HG03103 (cell line): ENCODE data around the gene FARSA.
"Not testable (repeated sequence)": the region's sequence is repeated elsewhere in the genome, so short reads cannot be mapped to it uniquely, and the experiment has no call there.

Experiments used
- ATAC-seq: cut with Tn5 transposase; IDR thresholded peaks from one replicate; pipeline ENCODE4 v1.9.1; 2021; ENCODE audit warnings: low read depth; ENCODE audit not compliant: unreplicated experiment

The FARSA gene

DNA sequence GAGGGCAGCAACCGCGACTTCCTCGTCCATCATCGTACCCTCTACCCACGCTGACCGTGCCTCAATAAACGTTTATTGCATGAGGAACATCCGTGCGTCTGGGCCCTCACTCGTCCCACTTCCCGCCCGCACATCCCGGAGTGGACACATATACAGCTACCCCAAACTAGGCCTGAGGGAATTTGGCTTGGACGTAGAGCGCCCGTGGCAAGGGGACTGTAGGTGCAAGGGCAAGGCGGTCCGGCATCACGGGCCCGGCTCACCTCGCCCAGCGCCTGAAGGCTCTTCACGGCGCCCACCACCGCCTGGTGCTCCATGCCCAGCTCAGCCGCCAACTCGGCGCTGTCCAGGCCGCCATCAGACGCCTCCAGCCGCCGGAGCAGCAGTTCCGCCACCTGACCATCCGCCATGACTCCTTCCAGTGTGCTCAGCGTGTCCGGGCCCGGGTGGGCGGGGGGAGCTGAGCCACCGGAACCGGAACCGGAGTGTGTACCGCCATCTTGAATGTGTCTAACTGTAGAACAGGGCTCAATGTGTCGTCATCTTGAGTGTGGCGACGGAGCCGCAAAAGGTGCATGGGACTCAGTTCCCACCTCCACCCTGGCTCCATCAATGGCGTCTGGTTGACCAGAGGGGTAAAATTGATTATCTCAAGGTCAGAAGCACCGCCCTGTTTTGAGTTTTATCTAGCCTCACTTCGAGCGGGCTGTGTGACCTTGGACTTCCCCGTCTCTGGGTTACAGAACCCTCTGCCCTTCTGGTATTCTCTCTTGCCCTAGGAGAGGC lies at the start of gene FARSA:
Gene FARSA (minus strand): TSS at position 425 of the 786 bp plus-strand sequence. CDS start 15 bp downstream, at position 410.
- peak; percentile 42 for ATAC-seq

DNA sequence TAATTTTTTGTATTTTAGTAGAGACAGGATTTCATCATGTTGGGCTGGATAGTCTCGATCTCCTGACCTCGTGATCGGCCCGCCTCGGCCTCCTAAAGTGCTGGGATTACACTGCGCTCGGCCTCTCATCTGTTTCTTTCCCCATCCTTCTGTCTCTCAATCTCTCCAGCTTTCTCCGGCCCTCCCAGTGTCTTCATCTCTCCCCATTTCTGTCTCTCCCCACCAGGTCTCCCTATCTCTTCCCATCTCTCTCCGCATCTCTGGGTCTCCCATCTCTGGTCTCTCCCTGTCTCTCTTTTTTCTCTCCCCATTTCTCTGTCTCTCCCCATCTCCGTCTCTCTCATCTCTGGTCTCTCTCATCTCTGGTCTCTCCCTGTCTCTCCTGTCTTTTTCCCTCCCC lies 49.6 kb upstream of the FARSA start:
- ATAC-seq = no peak

DNA sequence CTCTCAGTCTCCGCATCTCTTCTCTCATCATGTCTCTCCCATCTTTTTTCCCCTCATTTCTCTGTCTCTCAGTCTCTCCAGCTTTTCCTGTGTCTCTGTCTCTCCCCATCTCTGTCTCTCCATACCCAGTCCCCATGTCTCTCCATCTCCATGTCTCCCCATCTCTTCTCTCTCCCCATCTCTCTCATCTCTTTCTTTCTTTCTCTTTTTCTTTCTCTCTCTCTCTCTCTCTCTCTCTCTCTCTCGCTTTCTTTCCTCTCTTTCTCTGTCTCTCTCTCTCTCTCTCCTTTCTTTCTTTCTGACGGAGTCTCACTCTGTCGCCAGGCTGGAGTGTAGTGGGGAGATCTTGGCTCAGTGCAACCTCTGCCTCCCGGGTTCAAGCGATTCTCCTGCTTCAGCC lies 49.1 kb upstream of the FARSA start:
- ATAC-seq = no peak

DNA sequence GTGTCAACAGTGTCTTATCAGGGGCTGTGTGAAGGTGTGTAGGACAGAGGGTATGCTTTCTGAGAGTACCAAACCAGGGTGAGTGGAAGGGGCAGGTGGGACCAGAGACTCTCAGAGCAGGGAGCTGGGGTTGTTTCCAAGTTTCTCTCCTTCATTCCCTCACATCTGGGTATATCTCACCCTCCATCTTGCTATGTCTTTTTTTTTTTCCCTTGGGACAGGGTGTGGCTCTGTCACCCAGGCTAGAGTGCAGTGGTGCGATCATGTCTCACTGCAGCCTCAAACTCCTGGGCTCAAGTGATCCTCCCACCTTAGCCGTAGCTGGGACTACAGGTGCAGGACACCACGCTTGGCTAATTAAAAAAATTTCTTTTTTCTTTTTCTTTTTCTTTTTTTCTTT lies 46.5 kb upstream of the FARSA start:
- no peak for ATAC-seq

DNA sequence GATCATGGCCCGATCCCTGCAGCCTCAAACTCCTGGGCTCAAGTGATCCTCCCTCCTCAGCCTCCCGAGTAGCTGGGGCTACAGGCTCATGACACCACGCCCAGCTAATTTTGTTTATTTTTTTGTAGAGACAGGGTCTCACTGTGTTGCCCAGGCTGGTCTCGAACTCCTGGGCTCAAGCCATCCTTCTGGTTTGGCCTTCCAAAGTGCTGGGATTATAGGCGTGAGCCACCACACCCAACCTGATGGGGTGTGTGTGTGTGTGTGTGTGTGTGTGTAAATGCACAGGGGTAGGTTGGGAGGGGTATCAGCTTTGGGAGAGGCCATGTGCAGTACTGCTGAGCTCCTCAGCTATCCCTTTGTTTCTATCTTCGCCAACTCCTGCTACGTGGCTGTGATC lies 42.6 kb upstream of the FARSA start:
- not testable (repeated sequence) for ATAC-seq

DNA sequence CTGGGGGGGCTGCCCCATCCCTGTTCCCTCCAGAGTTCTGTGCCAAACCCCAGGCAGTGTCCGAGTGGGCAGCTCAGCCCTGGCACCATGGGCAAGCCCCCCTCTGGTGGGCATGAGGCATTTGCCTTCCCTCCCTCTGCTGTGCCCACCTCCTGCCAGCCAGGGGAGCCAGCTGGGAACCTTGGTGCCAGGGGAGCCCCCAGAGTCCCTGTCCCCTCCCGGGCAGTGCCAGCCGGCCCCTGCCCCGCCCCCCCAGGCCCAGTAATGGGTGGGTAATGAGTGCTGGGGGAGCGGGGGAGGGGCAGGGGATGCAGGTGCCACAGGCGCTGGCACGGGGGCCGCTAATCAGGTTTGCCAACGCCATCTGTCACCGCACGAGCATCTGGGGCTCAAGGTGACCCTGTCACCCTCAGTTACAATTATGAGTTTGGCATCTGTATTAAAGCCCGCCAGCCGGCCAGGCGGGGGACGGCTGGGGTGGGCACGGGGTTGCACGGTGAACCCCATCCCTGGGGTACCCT lies 41.8 kb upstream of the FARSA start:
- ATAC-seq = no peak

DNA sequence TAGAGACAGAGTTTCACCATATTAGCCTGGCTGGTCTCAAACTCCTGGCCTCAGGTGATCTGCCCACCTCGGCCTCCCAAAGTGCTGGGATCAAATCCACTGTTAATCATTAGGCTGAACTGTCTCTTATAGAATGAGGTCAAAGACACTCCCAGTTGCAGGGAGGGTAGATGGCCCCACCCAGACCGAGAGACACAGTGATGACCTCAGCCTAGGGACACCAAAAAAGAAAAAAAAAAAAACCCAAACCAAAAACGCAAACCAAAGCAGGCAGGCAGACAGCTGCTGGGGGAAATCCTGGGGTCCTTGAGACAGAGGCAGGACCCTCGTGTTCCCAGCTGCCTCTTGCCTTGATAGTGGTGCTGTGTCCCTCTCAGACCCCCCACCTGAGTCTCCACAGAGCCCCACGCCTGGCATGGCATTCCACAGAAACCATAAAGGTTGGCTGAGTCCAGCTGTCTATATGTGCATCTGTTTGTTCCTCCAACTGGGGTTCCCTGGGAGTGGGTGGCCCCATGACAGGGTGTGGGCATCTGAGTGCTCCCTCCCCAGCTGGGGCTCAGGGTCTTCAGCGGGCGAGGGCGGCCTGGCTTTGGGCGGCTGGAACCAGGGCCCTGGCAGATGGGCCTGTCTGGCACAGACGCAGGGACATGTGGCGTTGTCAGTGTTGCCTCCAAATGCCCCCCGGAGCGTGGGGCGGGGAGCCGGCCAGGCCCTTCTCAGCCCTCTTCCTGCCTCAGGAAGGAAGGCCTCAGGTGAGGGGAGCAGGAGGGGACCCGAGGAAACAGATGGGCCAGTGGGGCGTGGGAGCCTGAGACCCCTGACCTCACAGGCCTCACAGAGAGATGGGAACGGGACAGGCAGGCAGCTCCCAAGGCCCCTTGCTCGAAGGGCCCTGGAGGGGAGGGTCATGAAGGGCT lies 41.0 kb upstream of the FARSA start:
- ATAC-seq = no peak

DNA sequence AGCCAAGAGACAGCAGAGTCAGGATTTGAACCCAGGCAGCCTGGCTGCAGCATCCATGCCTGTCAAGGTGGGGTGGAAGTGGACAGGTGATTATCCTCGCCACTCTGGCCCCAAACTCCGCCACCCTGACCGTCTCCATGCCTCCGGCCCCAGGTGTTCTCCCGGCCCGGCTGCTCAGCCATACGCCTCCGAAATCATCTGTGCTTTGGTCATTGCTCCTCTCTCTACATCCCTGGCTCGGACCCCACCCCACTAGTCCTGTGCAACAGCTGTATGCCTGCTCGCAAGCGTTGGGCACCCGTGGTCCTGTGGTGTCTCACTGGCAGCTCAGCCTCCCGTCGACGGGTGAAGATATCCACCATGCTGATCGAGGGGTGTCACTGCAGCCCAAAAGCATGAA lies 39.7 kb upstream of the FARSA start:
- ATAC-seq = no peak

DNA sequence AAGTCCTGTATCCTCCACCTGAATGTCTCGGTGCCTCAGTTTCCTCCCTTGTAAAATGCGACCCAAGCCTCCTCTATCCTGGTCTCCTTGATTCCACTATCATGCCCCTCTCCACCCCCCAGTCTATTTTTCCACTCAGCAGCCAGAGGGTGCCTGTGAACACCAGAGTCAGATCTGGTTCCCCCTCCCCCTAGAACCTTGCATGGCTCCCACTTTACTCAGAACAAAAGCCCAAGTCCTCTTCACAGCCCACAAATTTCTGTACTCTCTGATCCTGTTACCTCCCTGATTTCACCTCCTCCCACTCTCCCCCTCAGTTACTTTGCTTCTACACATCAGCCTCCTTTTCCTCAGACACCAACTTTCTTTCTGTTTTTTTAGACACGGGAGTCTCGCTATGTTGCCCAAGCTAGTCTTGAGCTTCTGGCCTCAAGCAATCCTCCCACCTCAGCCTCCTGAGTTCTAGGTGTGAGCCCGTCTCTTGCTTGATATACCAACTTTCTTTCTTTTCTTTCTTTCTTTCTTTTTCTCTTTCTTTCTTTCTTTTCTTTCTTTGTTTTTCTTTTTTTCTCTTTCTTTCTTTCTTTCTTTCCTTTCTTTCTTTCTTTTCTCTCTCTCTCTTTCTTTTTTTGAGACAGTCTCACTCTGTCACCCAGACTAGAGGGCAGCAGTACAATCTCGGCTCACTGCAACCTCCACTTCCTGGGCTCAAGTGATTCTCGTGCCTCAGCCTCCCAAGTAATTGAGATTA lies 36.7 kb upstream of the FARSA start:
- ATAC-seq = no peak

DNA sequence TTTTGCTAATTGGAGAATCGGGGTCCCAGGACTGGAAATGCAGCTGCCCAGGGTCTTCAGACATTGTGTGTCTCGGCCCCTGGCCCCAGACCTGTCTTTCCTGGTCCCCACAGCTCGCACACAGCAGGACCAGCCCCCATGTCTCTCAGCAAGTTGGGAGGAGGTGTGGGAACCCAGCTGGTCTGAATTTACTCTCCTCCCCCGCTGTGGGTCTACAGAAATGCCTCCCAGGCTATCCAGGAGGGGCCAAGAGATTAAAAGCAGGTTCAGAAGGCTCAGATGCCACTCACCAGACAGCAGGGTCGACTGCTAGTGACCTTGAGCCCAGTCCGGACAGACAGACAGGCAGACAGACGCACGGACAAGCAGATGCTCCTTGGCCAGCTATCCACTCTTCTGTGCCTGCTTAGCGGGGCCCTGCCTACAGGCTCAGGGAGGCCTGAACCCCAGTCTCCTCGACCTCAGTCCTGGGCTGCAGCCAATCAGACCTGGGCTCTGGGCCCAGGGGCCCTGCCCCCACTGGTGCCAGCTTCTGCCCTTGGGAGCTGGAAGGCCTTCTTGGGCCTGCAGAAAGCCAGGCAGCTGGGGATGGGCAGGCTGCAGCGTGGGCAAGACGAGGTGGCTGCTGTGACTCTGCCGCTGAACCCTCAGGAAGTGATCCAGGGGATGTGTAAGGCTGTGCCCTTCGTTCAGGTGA lies 35.9 kb upstream of the FARSA start, which contains the start of gene DAND5:
Gene DAND5 (plus strand): TSS at position 285 of the 697 bp plus-strand sequence. CDS start 85 bp downstream, at position 370.
- ATAC-seq = no peak

DNA sequence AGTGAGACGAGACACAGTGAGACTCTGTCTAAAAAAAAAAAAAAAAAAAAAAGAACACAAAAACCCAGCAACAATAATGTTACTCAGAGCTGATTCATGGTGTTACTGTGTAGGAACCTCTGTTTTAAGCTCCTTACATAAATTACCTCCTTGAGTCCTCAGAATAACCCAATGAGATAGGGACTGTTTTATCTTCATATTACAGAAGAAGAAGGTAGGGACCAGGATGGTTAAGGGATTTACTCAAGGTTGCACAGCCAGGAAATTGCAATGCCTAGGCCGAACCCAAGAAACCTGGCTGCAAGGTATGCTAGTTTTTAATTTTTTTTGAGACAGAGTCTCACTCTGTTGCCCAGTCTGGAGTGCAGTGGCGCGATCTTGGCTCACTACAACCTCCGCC lies 34.4 kb upstream of the FARSA start:
- ATAC-seq = no peak

DNA sequence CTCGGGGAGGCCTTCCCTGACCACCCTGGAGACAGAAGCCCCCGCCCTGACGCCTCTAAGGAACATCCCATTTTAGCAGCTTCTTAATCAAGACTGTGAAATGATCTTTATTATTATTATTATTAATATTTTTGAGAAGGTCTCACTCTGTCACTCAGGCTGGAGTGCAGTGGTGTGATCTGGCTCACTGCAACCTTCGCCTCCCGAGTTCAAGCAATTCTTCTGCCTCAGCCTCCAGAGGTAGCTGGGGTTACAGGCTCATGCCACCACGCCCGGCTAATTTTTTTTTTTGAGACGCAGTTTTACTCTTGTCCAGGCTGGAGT lies 32.3 kb upstream of the FARSA start:
- no peak for ATAC-seq

DNA sequence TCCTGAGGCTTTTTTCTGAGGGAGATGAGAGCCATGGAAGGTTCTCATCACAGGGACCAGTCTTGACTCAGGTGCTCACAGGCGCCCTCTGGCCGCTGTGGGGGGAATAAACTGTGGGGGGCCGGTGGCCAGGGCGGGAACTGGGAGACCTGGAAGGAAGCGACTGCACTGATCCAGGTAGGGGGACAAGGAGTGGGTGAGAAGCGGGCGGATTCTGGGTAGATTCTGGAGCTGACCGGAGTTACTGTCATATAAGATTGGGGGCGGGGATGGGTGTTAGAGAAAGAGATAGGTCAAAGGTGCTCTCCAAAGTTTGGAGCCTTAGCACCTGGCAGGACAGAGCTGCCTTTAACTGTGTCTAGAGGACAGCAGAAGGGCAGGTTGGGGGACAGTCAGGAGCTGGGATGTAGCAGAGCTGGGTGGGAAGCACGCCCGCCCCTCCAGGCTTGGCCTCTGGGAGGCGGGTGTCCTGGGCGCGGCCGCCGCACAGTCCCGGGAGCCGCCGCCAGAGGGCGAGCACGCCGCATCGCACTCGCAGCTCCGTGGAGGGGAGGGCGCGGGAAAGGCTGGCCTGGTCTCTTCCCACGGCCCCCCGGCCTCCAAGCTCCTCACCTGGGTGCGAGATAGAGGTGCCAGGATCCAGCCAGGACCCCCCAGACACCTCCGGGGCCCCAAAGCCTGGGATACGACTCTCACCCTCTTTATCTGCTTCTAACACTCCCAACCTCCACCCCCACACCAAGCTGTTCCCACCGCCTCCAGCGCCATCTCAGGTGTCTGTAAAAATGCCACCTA lies 31.7 kb upstream of the FARSA start:
- ATAC-seq = no peak

DNA sequence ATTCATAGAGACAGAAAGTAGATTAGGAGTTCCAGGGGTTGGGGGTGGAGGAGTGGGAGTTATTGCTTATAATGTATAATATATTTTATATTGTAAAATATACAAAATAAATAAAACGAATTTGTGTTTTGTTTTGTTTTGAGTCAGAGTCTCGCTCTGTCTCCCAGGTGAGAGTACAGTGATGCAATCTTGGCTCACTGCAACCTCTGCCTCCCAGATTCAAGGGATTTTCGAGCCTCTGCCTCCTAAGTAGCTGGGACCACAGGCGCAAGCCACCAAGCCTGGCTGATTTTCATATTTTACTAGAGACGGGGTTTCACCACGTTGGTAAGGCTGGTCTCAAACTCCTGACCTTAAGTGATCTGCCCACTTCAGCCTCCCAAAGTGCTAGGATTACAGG lies 26.0 kb upstream of the FARSA start:
- no peak for ATAC-seq

DNA sequence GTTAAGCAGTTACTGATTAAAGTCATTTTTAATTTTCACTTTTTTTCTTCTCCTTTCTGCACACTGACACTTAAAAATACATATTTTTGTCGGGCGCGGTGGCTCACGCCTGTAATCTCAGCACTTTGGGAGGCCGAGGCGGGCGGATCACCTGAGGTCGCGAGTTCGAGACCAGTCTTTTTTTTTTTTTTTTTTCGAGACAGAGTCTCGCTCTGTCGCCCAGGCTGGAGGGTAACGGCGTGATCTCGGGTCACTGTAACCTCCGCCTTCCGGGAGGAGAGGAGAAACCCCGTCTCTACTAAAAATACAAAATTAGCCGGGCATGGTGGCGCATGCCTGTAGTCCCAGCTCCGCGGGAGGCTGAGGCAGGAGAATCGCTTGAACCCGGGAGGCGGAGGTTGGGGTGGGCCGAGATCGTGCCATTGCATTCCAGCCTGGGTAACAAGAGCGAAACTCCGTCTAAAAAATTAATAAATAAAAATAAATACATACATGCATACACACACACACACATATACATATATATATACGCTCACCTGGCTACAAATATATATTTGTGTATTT lies 24.0 kb upstream of the FARSA start:
- ATAC-seq = not testable (repeated sequence)

DNA sequence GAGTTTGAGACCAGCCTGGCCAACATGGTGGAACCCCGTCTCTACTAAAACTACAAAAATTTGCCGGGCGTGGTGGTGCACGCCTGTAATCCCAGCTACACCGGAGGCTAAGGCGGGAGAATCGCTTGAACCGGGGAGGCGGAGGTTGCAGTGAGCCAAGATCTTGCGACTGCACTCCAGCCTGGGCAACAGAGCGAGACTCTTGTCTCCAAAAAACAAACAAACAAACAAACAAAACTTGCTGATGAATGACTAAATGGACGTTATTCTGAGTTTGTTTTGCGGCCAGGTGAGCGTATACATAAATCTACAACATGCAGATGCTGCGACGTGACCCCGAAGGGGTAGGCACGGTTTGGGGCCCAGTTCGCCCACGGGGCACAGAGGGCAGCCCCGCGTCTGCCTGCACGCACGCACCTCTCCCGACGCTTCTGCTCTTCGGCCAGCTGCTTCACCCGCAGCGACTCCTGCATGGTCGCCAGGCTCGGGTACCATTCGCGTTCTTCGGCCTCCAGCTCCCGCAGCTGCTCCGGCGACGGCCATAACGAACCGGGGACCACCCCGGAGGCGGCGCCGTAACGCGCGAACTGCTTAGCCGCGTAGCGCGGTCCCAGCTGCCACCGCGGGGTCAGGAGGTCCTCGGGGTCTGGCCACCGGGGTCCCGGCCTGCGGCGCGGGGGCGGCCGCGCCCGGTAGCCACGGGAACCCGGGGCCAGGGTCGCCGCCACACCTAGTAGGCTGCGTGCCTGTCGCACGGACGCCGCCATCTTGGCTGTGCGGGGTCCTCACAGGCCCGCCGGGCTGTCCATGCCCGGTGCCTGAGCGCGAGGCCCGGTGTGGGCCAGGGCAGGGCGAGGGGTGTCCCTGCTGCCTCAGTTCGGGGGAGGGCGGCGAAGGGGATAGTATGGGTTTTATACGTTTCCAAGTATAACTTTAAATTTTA lies 23.2 kb upstream of the FARSA start, which contains the start of gene GADD45GIP1:
Gene GADD45GIP1 (minus strand): TSS at position 778 of the 943 bp plus-strand sequence. CDS start 11 bp downstream, at position 767.
- ATAC-seq = no peak

DNA sequence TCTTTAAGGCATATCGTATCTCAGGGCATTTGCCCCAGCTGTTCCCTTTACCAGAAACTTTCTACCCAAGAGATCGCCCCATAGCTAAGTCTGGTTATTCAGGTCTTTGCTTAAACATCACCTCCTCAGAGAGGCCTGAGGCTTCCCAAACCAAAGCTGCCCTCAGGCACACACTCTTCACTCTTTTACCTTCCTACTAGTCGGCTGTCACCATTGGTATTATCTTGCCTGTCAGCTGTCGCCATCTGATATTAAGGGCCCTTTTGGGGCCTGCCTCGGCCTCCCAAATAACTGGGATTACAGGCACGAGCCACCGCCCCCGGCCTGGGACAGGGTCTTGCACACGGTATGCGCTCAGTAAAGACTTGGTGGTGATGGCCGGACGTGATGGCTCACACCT lies 22.5 kb upstream of the FARSA start:
- ATAC-seq = no peak

DNA sequence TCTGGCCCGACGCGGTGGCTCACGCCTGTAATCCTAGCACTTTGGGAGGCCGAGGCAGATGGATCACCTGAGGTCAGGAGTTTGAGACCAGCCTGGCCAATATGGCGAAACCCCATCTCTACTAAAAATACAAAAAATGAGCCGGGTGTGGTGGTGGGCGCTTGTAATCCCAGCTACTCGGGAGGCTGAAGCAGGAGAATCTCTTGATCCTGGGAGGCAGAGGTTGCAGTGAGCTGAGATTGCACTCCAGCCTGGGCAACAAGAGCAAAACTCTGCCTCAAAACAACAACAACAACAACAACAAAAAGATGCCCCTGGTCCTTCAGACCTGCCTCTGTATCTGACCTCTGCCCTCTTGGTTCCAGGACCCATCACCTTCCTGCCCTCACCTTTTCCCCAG lies 22.1 kb upstream of the FARSA start:
- ATAC-seq = not testable (repeated sequence)
